Thyroid gland (tissue), 4 donors: ENCODE data around the gene CDK5RAP2.

ENCODE experiments used
- POLR2A ChIP-seq, 2 donors: fragments of 450-650 bp; IDR thresholded peaks; one replicate each; pipeline ENCODE4 v1.6.1; 2017; ENCODE audit warnings: antibody characterized with exemption in 2 of 2, mild to moderate bottlenecking in 2 of 2, moderate library complexity in 1 of 2
- TF ChIP-seq, protein P1 (sequence below), 6 experiments: fragments of 200-600 bp in 3 of 6; fragments of 450-650 bp in 3 of 6; sonication (generic) in 3 of 6; IDR thresholded peaks; one replicate each; pipeline ENCODE4 v1.5.1; 2016 to 2019; ENCODE audit warnings: antibody characterized with exemption in 6 of 6, mild to moderate bottlenecking in 2 of 6, inconsistent platforms in 1 of 6, moderate library complexity in 1 of 6

DNA sequence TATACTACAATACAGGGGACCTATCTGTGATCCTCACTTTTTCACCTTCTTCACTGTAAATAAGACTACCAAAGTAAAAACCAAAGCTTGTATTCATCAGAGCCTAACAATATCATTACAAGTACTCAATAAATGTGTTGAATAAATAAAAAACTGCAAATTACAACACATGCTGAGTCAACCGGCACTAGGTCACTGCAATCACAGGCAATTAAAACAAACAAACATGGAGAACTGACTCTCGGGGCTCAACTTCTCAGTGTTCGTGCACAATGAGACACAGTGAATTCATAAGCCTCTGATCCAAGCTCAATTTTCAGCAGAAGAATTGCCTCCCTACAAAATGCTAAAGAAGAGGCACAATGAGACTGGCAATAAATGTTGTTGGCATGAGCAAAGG is 69.2 kb downstream of the CDK5RAP2 start:
- TF ChIP-seq POLR2A (IDR thresholded peaks at IDR 0.05) = no peak
- TF ChIP-seq, protein P1, sequence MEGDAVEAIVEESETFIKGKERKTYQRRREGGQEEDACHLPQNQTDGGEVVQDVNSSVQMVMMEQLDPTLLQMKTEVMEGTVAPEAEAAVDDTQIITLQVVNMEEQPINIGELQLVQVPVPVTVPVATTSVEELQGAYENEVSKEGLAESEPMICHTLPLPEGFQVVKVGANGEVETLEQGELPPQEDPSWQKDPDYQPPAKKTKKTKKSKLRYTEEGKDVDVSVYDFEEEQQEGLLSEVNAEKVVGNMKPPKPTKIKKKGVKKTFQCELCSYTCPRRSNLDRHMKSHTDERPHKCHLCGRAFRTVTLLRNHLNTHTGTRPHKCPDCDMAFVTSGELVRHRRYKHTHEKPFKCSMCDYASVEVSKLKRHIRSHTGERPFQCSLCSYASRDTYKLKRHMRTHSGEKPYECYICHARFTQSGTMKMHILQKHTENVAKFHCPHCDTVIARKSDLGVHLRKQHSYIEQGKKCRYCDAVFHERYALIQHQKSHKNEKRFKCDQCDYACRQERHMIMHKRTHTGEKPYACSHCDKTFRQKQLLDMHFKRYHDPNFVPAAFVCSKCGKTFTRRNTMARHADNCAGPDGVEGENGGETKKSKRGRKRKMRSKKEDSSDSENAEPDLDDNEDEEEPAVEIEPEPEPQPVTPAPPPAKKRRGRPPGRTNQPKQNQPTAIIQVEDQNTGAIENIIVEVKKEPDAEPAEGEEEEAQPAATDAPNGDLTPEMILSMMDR (IDR thresholded peaks at IDR 0.05) = no peak
